ENCODE results near the gene FA2H.
"Not testable (repeated sequence)": the region's sequence is repeated elsewhere in the genome, so short reads cannot be mapped to it uniquely, and the experiment has no call there.

Gene FA2H, protein sequence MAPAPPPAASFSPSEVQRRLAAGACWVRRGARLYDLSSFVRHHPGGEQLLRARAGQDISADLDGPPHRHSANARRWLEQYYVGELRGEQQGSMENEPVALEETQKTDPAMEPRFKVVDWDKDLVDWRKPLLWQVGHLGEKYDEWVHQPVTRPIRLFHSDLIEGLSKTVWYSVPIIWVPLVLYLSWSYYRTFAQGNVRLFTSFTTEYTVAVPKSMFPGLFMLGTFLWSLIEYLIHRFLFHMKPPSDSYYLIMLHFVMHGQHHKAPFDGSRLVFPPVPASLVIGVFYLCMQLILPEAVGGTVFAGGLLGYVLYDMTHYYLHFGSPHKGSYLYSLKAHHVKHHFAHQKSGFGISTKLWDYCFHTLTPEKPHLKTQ

GRCh38 chr16:74774223-74775139 is at the start of gene FA2H:
TSS of gene FA2H (minus strand) at chr16:74774820. CDS start at chr16:74774755, 65 bp downstream.
- peak; percentile 67 for DNase-seq

- DNase-seq, result no peak
Measured at GRCh38 chr16:74817851-74818250, 43.2 kb upstream of the FA2H start.

GRCh38 chr16:74813109-74813641 is 38.6 kb upstream of the FA2H start:
- DNase-seq, result peak; percentile 75

DNA sequence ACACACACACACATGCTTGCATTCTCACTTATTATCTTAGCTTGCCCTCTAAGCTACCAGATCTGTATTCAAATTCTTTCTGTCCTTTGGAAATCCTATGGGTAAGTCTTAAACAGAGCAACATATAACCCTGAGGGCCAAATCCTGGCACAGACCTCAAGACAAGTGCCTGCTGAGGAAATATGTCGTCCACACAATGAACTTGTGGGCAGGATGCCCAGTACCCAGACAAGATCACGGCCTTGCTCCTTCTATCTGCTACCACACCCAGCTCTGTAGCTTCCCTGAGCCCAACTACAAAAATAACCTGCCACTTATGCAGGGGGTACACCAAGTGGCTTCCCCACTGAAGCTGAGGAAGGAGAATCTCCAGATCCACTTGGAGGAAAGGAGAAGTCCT is 37.3 kb upstream of the FA2H start:
- DNase-seq, result no peak

- not testable (repeated sequence) for DNase-seq
Measured at GRCh38 chr16:74811216-74811615, 36.6 kb upstream of the FA2H start.

DNA sequence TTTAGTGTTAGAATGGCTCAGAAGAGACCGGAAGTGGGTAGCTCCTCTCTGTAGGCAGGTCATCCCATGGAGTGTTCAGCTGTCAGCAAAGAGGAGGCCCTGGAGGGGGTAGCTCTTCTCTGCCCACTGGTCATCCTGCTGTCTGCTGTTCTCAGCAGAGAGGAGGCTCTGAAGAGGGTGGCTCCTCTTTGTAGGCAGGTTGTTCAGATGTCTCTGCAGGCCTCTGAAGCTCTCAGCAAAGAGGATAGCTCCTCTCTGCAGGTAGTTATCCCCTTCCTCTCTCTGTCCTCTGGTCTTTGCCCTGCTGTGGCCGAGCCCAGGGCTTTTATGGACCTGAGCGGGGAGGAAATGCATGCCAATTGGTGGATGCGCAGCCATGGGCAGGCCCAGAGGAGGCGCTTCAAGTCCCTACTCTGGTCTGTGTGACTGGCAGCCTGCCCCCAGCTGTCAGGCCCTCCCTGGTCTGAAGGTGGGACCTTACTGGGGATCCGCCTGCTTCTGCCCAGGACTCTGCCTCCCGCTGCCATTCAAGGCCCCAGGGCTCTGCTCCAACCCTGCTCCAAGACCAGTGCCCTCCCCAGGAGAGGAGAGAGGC is 32.5 kb upstream of the FA2H start:
- no peak for DNase-seq

DNA sequence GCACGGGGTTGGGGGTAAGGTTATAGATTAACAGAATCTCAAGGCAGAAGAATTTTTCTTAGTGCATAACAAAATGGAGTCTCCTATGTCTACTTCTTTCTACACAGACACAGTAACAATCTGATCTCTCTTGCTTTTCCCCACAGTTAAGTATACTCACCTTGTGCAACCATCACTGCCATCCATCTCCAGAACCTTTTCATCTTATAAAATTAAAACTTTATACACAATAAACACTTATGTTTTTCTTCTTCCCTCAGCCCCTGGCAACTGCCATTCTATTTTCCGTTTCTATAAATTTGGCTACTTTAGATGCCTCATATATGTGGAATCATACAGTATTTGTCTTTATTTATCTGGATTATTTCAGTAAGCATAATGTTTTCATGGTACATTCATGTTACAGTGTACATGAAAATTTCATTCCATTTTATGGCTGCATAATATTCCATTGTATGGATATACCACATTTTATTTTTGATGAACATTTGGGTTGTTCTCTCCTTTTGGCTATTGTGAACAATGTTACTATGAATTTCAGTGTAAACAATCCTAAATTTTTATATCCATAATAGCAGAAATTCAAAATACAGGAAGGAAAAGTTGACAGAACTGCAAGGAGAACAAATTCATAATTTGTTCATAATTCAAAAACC is 25.7 kb upstream of the FA2H start:
- DNase-seq, result no peak

GRCh38 chr16:74797414-74797813 is 22.8 kb upstream of the FA2H start:
- DNase-seq, result no peak

DNA sequence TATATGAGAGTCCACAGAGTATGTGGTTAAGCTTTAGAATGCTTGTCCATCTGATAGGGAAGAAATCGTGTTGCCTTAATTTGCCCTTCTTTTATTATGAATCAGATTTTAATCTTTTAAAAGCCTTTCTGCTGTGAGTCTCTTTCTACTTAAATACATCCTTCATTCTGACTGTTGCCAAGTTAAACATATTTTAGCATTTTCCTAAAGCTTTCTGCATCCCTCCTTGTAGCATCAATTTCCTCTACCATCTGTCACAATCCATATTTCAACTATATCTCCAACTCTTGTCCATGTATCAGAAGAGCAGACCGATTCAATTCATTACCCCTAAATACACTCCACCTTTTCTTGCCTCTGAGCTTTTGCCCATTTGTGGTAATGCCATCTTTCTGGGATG is 20.5 kb upstream of the FA2H start:
- no peak for DNase-seq

DNA sequence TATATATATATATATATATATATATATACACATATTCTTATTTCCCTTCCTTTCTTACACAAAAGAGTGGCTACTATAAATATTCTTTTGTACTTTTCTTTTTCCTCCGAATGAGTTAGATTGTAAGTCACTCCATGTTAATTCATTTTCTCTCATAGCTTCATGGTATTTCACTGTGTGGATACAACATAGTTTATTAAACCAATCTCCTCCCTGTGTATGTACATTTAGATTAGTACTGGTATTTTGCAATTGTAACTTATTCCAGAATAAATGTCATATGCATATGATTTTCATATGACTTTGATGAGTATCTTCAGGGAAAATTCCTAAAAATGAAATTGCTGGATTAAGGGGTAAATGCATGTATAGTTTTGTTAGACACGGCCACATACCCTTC is 20.0 kb upstream of the FA2H start:
- no peak for DNase-seq

DNA sequence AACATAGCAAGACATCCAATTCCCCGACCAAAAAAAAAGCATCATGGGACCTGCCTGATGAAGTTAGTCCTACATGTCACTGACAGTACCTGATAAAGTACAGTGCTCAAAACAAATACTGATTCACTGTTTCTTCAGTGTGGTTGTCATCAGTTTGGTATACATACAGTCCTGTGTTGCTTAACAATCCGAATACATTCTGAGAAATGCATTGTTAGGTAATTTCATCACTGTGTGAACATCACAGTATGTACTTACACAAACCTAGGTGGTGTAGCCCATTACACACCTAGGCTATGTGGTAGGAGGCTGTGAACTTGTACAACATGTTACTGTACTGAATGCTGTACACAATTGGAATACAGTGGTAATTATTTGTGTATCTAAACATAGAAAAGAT is 19.0 kb upstream of the FA2H start:
- no peak for DNase-seq

DNA sequence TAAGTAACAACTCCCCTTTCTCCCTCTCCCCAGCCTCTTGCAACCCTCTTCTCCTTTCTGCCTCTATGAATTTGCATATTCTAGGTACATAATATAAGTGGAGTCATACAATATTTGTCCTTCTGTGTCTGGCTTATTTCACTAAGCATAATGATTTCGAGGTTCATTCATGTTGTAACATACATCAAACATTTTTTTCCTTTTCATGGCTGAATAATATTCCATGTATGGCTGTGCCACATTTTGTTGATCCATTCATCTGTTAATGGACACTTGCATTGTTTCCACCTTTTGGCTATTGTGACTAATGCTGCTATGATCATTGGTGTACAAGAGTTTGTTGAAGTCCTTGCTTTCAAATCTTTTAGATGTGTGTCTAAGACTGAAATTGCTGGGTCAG is 17.6 kb upstream of the FA2H start:
- no peak for DNase-seq

DNA sequence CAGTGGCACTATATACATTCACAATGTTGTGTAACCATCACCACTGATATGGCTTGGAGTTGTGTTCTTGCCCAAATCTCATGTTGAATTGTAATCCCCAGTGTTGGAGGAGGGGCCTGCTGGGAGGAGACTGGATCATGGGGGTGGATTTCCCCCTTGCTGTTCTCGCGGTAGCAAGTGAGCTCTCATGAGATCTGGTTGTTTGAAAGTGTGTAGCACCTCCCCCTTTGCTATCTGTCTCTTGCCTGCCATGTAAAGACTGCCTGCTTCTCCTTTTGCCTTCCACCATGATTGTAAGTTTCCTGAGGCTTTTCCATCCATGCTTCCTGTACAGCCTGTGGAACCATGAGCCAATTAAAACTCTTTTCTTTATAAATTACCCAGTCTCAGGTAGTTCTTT is 17.1 kb upstream of the FA2H start:
- DNase-seq, result not testable (repeated sequence)

DNA sequence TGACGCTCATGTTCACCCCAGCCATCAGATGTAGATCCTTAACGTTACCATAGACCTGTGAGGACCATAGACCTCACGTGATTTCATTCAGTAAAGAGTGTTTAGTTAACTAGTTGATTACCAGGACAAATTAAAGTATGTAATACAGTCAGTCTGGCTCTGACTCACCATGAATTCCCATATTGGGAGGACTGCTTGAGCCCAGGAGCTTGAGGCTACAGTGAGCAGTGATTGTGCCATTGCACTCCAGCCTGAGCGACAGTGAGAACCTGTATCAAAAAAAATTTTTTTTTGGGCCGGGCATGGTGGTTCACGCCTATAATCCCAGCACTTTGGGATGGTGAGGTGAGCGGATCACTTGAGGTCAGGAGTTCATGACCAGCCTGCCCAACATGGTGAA is 13.5 kb upstream of the FA2H start:
- no peak for DNase-seq

DNA sequence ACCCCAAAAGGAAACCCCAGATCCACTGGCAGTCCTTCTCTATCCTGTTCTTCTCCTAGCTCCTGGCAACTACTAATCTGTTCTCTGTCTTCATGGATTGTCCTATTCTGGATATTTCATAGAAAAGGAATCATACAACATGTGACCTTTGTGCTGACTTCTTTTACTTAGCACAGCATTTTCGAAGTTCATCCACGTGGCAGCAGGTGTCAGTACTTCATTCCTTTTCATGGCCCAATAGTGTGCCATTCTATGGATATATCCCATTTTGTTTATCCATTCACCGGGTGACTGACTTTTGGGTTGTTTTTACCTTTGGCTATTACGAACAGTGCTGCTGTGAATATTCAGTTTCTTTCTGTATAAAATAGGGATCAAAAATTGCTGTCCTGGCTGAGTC is 10.4 kb upstream of the FA2H start:
- DNase-seq, result no peak

- no peak for DNase-seq
Measured at GRCh38 chr16:74778646-74779045, 4.0 kb upstream of the FA2H start.

GRCh38 chr16:74776926-74777325 is 2.3 kb upstream of the FA2H start:
- DNase-seq, result no peak

GRCh38 chr16:74775255-74775654 is 635 bp upstream of the FA2H start:
- DNase-seq, result no peak

DNA sequence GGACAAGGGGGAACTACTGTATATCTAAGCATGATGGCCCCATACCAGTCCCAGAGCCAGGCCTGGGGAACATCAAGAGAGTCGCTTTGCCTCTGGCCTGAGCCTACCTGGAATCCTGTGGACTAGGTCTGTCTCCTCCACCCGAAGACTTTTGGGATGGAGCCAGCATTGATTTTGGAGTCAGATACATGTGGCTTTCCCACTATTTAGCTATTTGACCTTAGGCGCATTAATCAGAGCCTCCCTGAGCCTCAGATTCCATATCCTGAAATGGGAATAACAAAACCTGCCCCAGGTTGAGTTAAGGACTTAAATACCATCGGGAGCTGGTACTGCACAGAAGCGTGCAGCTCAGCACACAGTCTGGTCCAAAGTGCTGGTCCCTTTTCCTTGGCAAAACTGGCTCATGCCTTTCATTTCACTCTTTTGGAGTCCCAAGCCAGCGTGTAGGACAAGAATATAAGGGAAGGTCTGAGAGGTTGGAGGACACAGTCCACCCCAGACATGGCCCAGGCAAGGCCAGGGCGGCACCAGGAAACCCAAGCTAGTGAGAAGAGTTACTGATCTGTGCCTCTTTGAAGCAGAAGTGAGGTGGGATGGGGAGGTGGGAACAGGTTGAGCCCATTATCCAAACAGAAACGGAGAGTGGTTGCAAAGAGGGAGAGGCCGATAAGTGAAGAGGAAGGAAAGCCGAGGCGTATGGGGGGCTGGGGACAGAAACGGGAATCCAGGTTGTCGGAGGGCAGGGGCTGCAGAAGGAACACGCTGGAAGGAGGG is 986 bp downstream of the FA2H start:
- DNase-seq, result no peak

DNA sequence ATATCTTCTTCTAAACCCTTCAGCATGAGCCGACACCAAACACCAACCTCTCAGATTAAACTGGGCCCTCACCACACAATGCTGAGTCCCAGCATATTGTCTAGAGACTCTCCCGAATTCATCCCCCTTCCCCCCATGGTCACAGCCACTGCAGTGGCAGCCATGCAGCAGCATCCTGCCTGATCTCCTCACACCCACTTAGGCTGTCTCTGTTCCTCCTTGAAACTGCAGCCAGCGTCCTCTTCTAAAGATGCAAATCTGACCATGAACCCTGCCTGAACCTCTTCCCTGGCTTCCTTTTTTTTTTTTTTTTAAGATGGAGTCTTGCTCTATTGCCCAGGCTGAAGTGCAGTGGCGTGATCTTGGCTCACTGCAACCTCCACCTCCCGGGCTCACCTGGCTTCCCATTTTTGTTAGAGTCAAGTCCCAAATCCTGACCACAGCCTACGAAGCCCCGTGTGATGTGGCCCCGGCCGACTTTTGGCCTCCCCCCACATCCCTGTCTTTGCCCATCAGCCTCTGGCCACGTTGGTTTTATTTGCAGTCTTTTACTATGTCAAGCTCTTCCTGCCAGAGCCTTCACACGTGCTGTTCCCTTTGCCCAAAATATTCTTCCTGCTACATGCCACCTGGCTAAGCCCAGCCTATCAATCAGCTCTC is 2.8 kb downstream of the FA2H start:
- DNase-seq, result no peak

DNA sequence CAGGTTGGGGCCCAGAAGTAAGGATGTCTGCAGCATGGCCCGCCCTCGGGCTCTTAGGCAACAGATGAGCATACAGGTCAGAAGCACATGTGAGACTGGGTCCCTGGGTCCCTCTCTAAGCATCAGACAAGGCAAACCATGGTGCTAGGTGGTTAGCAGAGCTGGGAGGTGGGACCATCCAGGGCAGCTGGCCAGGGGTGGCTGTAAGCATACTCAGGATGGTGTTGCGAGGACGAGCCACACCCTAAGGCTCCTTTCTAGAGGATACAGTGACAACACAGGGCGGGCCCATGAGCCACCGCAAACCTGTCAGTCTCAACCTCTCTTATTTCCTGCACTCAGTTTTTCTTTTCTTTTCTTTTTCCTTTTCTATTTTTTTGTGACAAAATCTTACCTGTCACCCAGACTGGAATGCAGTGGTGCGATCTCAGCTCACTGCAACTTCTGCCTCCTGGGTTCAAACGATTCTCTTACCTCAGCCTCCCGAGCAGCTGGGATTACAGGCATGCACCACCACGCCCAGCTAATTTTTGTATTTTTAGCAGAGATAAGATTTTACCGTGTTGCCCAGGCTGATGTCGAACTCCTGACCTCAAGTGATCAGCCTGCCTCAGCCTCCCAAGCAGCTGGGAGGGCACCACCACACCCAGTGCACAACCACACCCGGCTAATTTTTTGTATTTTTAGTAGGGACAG is 3.6 kb downstream of the FA2H start:
- DNase-seq, result no peak

Data from activated naive CD4-positive, alpha-beta T cell treated with anti-CD3 and anti-CD28 coated beads, Interleukin-2, amount 50 U/mL, for 16 hours (primary cell).